Uterus (tissue), 2 donors: ENCODE results near the gene MYMX.

ENCODE experiments used
- POLR2A ChIP-seq, 2 donors: fragments of 450-650 bp; IDR thresholded peaks; one replicate each; pipeline ENCODE4 v1.6.1; 2016; ENCODE audit warnings: antibody characterized with exemption in 2 of 2, mild to moderate bottlenecking in 1 of 2, moderate library complexity in 1 of 2
- TF ChIP-seq, protein P1 (sequence below), 4 experiments: fragments of 200-600 bp in 2 of 4; fragments of 450-650 bp in 2 of 4; sonication (generic) in 2 of 4; IDR thresholded peaks; one replicate each; pipeline ENCODE4 v1.5.1; 2016 to 2019; ENCODE audit warnings: antibody characterized with exemption in 4 of 4, mild to moderate bottlenecking in 2 of 4, moderate library complexity in 1 of 4

- TF ChIP-seq, protein P1, sequence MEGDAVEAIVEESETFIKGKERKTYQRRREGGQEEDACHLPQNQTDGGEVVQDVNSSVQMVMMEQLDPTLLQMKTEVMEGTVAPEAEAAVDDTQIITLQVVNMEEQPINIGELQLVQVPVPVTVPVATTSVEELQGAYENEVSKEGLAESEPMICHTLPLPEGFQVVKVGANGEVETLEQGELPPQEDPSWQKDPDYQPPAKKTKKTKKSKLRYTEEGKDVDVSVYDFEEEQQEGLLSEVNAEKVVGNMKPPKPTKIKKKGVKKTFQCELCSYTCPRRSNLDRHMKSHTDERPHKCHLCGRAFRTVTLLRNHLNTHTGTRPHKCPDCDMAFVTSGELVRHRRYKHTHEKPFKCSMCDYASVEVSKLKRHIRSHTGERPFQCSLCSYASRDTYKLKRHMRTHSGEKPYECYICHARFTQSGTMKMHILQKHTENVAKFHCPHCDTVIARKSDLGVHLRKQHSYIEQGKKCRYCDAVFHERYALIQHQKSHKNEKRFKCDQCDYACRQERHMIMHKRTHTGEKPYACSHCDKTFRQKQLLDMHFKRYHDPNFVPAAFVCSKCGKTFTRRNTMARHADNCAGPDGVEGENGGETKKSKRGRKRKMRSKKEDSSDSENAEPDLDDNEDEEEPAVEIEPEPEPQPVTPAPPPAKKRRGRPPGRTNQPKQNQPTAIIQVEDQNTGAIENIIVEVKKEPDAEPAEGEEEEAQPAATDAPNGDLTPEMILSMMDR (IDR thresholded peaks at IDR 0.05): no peak
- TF ChIP-seq POLR2A (IDR thresholded peaks at IDR 0.05): no peak
These were observed 5.2 kb downstream of the MYMX start for GRCh38 chr6:44221961-44222335.
